ENCODE results near the gene AKTIP. TPM values are rescaled to one million over a fixed set of nuclear protein-coding genes. Genes with fewer than 3 reads are reported as not detected.
"Not testable (repeated sequence)": the region's sequence is repeated elsewhere in the genome, so short reads cannot be mapped to it uniquely, and the experiment has no call there.

Gene AKTIP
- total and polyA plus RNA-seq, 4 donors: 23.1 to 48.5 (median 34.6) TPM

- TF ChIP-seq CTCF (IDR thresholded peaks at IDR 0.05; ENCODE audit: control extremely low read depth, extremely low read depth): no peak
- no peaks in the 10 kb centered on the region for H3K9me3 ChIP-seq (ENCODE audit: control insufficient read depth in 4 of 4, insufficient read depth in 3 of 4, low read length in 3 of 4)
- H3K36me3 ChIP-seq (ENCODE audit: control insufficient read depth in 4 of 4, insufficient read depth in 4 of 4, low read length in 4 of 4): no peaks in the 10 kb centered on the region
- no peak for ATAC-seq (ENCODE audit: insufficient read depth, low FRiP score)
- no peak for DNase-seq
- peaks cover 0 to 18% (median 0%) of the 10 kb centered on the region in 5 donors for H3K4me1 ChIP-seq (ENCODE audit: control insufficient read depth in 5 of 5, insufficient read depth in 5 of 5, low read length in 5 of 5)
- peak overlapping the region; percentile 72 to 85 for H3K27ac ChIP-seq (ENCODE audit: low read depth in 1 of 2, low read length in 1 of 2)
- WGBS, 2 donors: 91 to 96% methylated on average over 4 of the region's 4 CpGs
- no peaks in the 10 kb centered on the region for H3K27me3 ChIP-seq (ENCODE audit: control insufficient read depth in 3 of 3, insufficient read depth in 3 of 3, low read length in 2 of 3)
- no peak overlapping the region for H3K9ac ChIP-seq (ENCODE audit: insufficient read depth in 1 of 2, low read length in 2 of 2)
- H3K4me3 ChIP-seq: no peak overlapping the region
Observed at GRCh38 chr16:53517851-53518250, 14.8 kb upstream of the AKTIP start.

DNA sequence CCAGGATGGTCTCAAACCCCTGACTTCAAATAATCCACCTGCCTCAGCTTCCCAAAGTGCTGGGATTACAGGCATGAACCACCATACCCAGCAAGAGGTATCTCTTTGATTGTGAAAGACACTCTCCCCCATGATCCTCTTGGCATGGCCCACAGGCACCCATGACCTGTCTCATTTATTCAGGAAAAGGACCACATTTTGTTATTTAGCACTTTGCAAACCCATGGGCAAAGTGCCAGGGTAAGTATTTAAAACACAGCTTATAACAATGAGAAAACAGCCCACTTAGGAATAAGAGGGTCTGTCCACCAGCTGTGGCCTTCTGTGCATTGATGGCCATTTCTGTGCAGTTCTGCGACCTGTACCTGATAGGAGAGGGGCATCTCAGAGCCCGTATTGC, 12.8 kb upstream of the AKTIP start:
- ATAC-seq (ENCODE audit: insufficient read depth, low FRiP score) (no peak), DNase-seq (no peak)
- Histone ChIP-seq H3K9me3 (ENCODE audit: control insufficient read depth in 4 of 4, insufficient read depth in 3 of 4, low read length in 3 of 4) (no peaks in the 10 kb centered on the region), H3K9ac (ENCODE audit: insufficient read depth in 1 of 2, low read length in 2 of 2) (no peak overlapping the region), H3K4me3 (no peak overlapping the region), H3K4me1 (ENCODE audit: control insufficient read depth in 5 of 5, insufficient read depth in 5 of 5, low read length in 5 of 5) (peaks cover 0 to 26% (median 0%) of the 10 kb centered on the region in 5 donors), H3K27me3 (ENCODE audit: control insufficient read depth in 3 of 3, insufficient read depth in 3 of 3, low read length in 2 of 3) (no peaks in the 10 kb centered on the region), H3K27ac (ENCODE audit: low read depth in 1 of 2, low read length in 1 of 2) (peak overlapping the region in 1 of 2 donors; percentile 55), H3K36me3 (ENCODE audit: control insufficient read depth in 4 of 4, insufficient read depth in 4 of 4, low read length in 4 of 4) (no peaks in the 10 kb centered on the region)
- TF ChIP-seq CTCF (IDR thresholded peaks at IDR 0.05; ENCODE audit: control extremely low read depth, extremely low read depth): no peak
- 89% methylated on average over 2 of the region's 2 CpGs for WGBS, 2 donors

- no peaks in the 10 kb centered on the region for H3K9me3 ChIP-seq (ENCODE audit: control insufficient read depth in 4 of 4, insufficient read depth in 3 of 4, low read length in 3 of 4)
- ATAC-seq (ENCODE audit: insufficient read depth, low FRiP score): no peak
- 68 to 86% methylated on average over 6 of the region's 6 CpGs for WGBS, 2 donors
- H3K4me3 ChIP-seq: no peak overlapping the region
- H3K9ac ChIP-seq (ENCODE audit: insufficient read depth in 1 of 2, low read length in 2 of 2): no peak overlapping the region
- DNase-seq: peak in 2 of 3 donors; percentile 12 to 42
- H3K36me3 ChIP-seq (ENCODE audit: control insufficient read depth in 4 of 4, insufficient read depth in 4 of 4, low read length in 4 of 4): no peaks in the 10 kb centered on the region
- peaks cover 0 to 27% (median 1%) of the 10 kb centered on the region in 5 donors for H3K4me1 ChIP-seq (ENCODE audit: control insufficient read depth in 5 of 5, insufficient read depth in 5 of 5, low read length in 5 of 5)
- TF ChIP-seq CTCF (IDR thresholded peaks at IDR 0.05; ENCODE audit: control extremely low read depth, extremely low read depth): no peak
- H3K27ac ChIP-seq (ENCODE audit: low read depth in 1 of 2, low read length in 1 of 2): peak overlapping the region; percentile 27 to 49
- H3K27me3 ChIP-seq (ENCODE audit: control insufficient read depth in 3 of 3, insufficient read depth in 3 of 3, low read length in 2 of 3): no peaks in the 10 kb centered on the region
Observed at GRCh38 chr16:53515259-53515658, 12.2 kb upstream of the AKTIP start.

DNA sequence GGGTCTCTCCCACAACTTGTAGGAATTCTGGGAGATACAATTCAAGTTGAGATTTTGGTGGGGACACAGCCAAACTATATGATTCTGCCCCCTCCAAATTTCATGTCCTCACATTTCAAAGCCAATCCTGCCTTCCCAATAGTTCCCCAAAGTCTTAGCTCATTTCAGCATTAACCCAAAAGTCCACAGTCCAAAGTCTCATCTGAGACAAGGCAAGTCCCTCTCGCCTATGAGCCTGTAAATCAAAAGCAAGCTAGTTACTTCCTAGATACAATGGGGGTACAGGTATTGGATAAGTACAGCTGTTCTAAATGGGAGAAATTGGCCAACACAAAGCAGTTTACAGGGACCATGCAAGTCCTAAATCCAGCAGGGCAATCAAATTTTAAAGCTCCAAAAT, 9.8 kb upstream of the AKTIP start:
- H3K36me3 ChIP-seq (ENCODE audit: control insufficient read depth in 4 of 4, insufficient read depth in 4 of 4, low read length in 4 of 4); H3K4me3 ChIP-seq; H3K9ac ChIP-seq (ENCODE audit: insufficient read depth in 1 of 2, low read length in 2 of 2); H3K27me3 ChIP-seq (ENCODE audit: control insufficient read depth in 3 of 3, insufficient read depth in 3 of 3, low read length in 2 of 3); H3K27ac ChIP-seq (ENCODE audit: low read depth in 1 of 2, low read length in 1 of 2); H3K9me3 ChIP-seq (ENCODE audit: control insufficient read depth in 4 of 4, insufficient read depth in 3 of 4, low read length in 3 of 4); ATAC-seq (ENCODE audit: insufficient read depth, low FRiP score); DNase-seq: not testable (repeated sequence)
- 96 to 100% methylated on average over 1 of the region's 1 CpG for WGBS, 2 donors
- H3K4me1 ChIP-seq (ENCODE audit: control insufficient read depth in 5 of 5, insufficient read depth in 5 of 5, low read length in 5 of 5): peaks cover 0 to 23% (median 5%) of the 10 kb centered on the region in 5 donors

All from lung (tissue), 12 donors.